Neural cell (in vitro differentiated cells): ENCODE data around the gene STRN3. TPM values are rescaled to one million over a fixed set of nuclear protein-coding genes. Genes with fewer than 3 reads are reported as not detected.

ENCODE experiments used
- H2AFZ ChIP-seq: fragments of 200-600, 300-800 bp; sonication (generic), shearing (Covaris generic); 2 replicates; pipeline ENCODE4 v1.6.0; 2014; ENCODE audit warnings: low read depth, mild to moderate bottlenecking, antibody characterized with exemption, low read length, moderate library complexity
- H3F3A ChIP-seq: fragments of 200-600 bp; shearing (Covaris generic); 2 replicates; pipeline ENCODE4 v1.6.1; 2016; ENCODE audit warnings: mild to moderate bottlenecking, moderate library complexity, mixed read lengths, antibody characterized with exemption, low read length; ENCODE audit not compliant: insufficient read depth, poor library complexity, severe bottlenecking
- H3K27ac ChIP-seq: fragments of 200-600, 300-800 bp; sonication (generic), shearing (Covaris generic); 2 replicates; pipeline ENCODE4 v1.5.1; 2014; ENCODE audit warnings: mild to moderate bottlenecking, low read length, moderate library complexity
- H3K27me3 ChIP-seq: fragments of 300-800, 200-600 bp; sonication (generic), shearing (Covaris generic); 2 replicates; pipeline ENCODE4 v1.6.0; 2014; ENCODE audit warnings: mild to moderate bottlenecking, low read depth, low read length, moderate library complexity; ENCODE audit not compliant: insufficient read depth
- H3K36me3 ChIP-seq: fragments of 300-800, 200-600 bp; sonication (generic), shearing (Covaris generic); 2 replicates; pipeline ENCODE4 v1.5.1; 2014; ENCODE audit warnings: mild to moderate bottlenecking, antibody characterized with exemption, low read length, moderate library complexity; ENCODE audit not compliant: insufficient read depth
- H3K4me2 ChIP-seq: fragments of 300-800, 200-600 bp; sonication (generic), shearing (Covaris generic); 2 replicates; pipeline ENCODE4 v1.6.0; 2014; ENCODE audit warnings: mild to moderate bottlenecking, low read length
- H3K4me3 ChIP-seq: fragments of 300-800, 200-600 bp; sonication (generic), shearing (Covaris generic); 2 replicates; pipeline ENCODE4 v1.5.1; 2014; ENCODE audit warnings: mild to moderate bottlenecking, low read length, moderate library complexity
- H3K79me2 ChIP-seq: fragments of 200-600 bp; shearing (Covaris generic); replicated peaks from 2 replicates; pipeline ENCODE4 v1.6.0; 2014; ENCODE audit warnings: mild to moderate bottlenecking, low read length, moderate library complexity; ENCODE audit not compliant: insufficient read depth
- H3K9ac ChIP-seq: fragments of 300-800, 200-600 bp; sonication (generic), shearing (Covaris generic); 2 replicates; pipeline ENCODE4 v1.6.1; 2016; ENCODE audit warnings: mild to moderate bottlenecking, low read length, mixed read lengths
- H3K9me2 ChIP-seq: fragments of 200-600 bp; shearing (Covaris generic); 2 replicates; pipeline ENCODE4 v1.6.1; 2016; ENCODE audit warnings: mild to moderate bottlenecking, low read length, mixed read lengths; ENCODE audit not compliant: insufficient read depth
- H3K9me3 ChIP-seq: fragments of 200-600, 300-800 bp; sonication (generic), shearing (Covaris generic); 2 replicates; pipeline ENCODE4 v1.6.1; 2016; ENCODE audit warnings: mild to moderate bottlenecking, mixed run types, low read length, moderate library complexity, mixed read lengths
- H4K20me1 ChIP-seq: fragments of 200-600 bp; shearing (Covaris generic); 2 replicates; pipeline ENCODE4 v1.6.1; 2016; ENCODE audit warnings: mild to moderate bottlenecking, mixed run types; ENCODE audit not compliant: insufficient read depth
- EP300 ChIP-seq: fragments of 450-650 bp; conservative IDR thresholded peaks from 2 replicates; pipeline ENCODE4 v1.6.1; 2014; ENCODE audit warnings: antibody characterized with exemption, mild to moderate bottlenecking, moderate library complexity; ENCODE audit not compliant: poor library complexity, severe bottlenecking
- EZH2 ChIP-seq: fragments of 200-600, 300-800 bp; shearing (Covaris generic), sonication (generic); IDR thresholded peaks from 2 replicates; pipeline ENCODE4 v1.6.1; 2014; ENCODE audit warnings: antibody characterized with exemption, low read length, borderline replicate concordance, mild to moderate bottlenecking; ENCODE audit not compliant: insufficient read depth, poor library complexity, severe bottlenecking
- MXI1 ChIP-seq: fragments of 450-650 bp; conservative IDR thresholded peaks from 2 replicates; pipeline ENCODE4 v1.6.1; 2014; ENCODE audit warnings: antibody characterized with exemption, mild to moderate bottlenecking; ENCODE audit not compliant: poor library complexity, severe bottlenecking
- POLR2AphosphoS5 ChIP-seq: IDR thresholded peaks from 2 replicates; pipeline ENCODE4 v1.6.1; 2012
- RAD21 ChIP-seq: fragments of 450-650 bp; conservative IDR thresholded peaks from 2 replicates; pipeline ENCODE4 v1.6.1; 2014; ENCODE audit warnings: antibody characterized with exemption, mild to moderate bottlenecking, moderate library complexity
- SMC3 ChIP-seq: fragments of 450-650 bp; conservative IDR thresholded peaks from 2 replicates; pipeline ENCODE4 v1.6.1; 2014; ENCODE audit warnings: antibody characterized with exemption, mild to moderate bottlenecking, moderate library complexity; ENCODE audit not compliant: poor library complexity
- TAF1 ChIP-seq: IDR thresholded peaks from 2 replicates; pipeline ENCODE4 v1.6.1; 2012; ENCODE audit warnings: low read depth
- polyA plus RNA-seq: library from polyadenylated mRNA; depleted of rRNA; stranded (reverse); fragments of >200 nt; gene quantifications from 2 replicates; pipeline ENCODE4 v1.2.3, GENCODE V29; 2014
- TF ChIP-seq, protein P1 (sequence below): fragments of 450-650 bp; IDR thresholded peaks from 2 replicates; pipeline ENCODE4 v1.5.1; 2014; ENCODE audit warnings: antibody characterized with exemption, mild to moderate bottlenecking, moderate library complexity; ENCODE audit not compliant: poor library complexity, severe bottlenecking
- TF ChIP-seq, protein P2 (sequence below): IDR thresholded peaks from 2 replicates; pipeline ENCODE4 v1.6.1; 2012; ENCODE audit warnings: borderline replicate concordance

The STRN3 gene
- polyA plus RNA-seq, 1 donor from 2014 or later: 60.1 TPM

DNA sequence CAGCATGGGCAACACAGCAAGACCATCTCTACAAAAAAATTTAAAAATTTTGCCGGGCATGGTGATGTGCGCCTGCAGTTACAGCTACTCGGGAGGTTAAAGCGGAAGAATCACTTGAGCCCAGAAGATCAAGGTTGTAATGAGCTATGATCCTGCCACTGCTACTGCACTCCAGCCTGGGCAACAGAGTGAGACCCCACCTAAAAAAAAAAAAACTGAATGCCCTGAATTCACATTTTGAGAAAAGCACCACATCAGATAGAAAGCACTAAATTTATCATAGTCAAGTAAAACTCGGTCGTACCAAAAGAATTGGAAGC, 24.9 kb downstream of the STRN3 start:
- H3K9ac ChIP-seq: no peak overlapping the region
- no peaks in the 10 kb centered on the region for H3K36me3 ChIP-seq
- H3K4me2 ChIP-seq: no peak overlapping the region
- H3K27ac ChIP-seq: no peak overlapping the region
- no peaks in the 10 kb centered on the region for H3K9me2 ChIP-seq
- H2AFZ ChIP-seq: no peak overlapping the region
- peaks cover 57% of the 10 kb centered on the region for H3K79me2 ChIP-seq
- peaks cover 5% of the 10 kb centered on the region for H3K9me3 ChIP-seq
- H3K4me3 ChIP-seq: no peak overlapping the region
- no peaks in the 10 kb centered on the region for H3F3A ChIP-seq
- TF ChIP-seq RAD21: no peak
- H3K27me3 ChIP-seq: no peaks in the 10 kb centered on the region
- no peaks in the 10 kb centered on the region for H4K20me1 ChIP-seq

DNA sequence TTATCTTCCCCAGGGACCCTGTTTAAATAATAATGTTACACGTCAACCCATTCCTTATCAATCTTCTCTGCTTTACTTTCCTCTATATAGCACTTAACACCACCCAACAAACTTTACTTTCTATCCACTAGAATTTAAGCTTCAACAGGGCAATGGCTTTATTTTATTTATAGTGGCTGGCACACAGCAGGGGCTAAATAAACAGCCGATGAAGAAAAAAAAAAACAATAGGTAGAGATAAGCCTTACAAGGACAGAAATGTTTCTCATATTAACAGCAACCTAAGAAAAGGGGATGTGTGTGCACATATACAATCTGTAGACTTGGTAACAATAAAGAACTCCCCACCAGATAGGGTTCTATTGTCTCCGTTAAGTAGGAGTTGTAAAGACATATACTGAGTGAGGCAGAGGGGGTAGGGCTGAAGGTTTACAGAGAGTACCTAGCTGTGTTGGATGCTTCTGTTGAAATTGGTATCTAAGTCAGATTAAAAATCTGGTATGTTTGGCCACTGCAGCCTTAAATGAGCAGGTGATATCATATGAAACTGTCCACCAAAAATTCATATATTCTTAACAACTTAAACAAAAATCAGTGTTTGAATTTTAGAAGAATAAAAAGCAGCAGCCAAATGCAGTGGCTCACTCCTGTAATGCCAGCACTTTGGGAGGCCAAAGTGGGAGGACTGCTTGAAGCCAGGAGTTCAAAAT, 25.4 kb downstream of the STRN3 start:
- H3K4me2 ChIP-seq: no peak overlapping the region
- no peak overlapping the region for H3K4me3 ChIP-seq
- peaks cover 5% of the 10 kb centered on the region for H3K9me3 ChIP-seq
- H3K9me2 ChIP-seq: no peaks in the 10 kb centered on the region
- H4K20me1 ChIP-seq: no peaks in the 10 kb centered on the region
- H3K27me3 ChIP-seq: no peaks in the 10 kb centered on the region
- H3K79me2 ChIP-seq: peaks cover 60% of the 10 kb centered on the region
- no peaks in the 10 kb centered on the region for H3K36me3 ChIP-seq
- no peak overlapping the region for H2AFZ ChIP-seq
- H3F3A ChIP-seq: no peaks in the 10 kb centered on the region
- no peak overlapping the region for H3K27ac ChIP-seq
- no peak for TF ChIP-seq EP300
- TF ChIP-seq POLR2AphosphoS5: no peak
- H3K9ac ChIP-seq: no peak overlapping the region

DNA sequence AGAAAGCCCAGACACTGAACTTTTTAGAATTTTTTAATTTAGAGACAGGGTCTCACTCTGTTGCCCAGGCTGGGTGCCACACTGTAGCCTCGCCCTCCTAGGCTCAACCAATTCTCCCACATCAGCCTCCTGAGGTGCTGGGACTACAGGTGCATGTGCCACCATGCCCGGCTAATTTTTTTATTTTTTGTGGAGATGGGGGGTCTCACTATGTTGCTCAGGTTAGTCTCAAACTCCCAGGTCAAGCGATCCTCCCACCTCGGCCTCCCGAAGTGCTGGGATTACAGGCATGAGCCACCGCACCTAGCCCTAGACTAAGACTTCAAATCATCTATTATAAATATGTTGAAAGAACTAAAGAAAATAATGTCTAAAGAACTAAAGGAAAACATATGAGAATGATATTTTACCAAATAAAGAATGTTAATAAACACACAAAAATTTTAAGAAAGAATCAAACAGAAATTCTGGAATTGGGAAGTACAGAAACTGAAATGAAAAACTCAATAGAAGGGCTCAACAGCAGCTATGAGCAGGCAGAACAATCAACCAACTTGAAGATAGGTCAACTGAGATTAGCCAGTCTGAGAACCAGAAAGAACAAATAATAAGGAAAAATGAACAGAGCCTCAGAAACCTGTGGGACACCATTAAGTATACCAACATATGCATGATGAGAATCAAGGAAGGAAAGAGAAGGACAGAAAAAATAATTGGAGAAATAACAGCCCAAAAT, 27.0 kb downstream of the STRN3 start:
- Histone ChIP-seq H3K27ac (no peak overlapping the region), H3K9ac (no peak overlapping the region), H3K4me3 (no peak overlapping the region), H3F3A (no peaks in the 10 kb centered on the region), H2AFZ (no peak overlapping the region), H3K9me3 (peaks cover 5% of the 10 kb centered on the region), H3K27me3 (no peaks in the 10 kb centered on the region), H3K79me2 (peaks cover 67% of the 10 kb centered on the region), H3K9me2 (no peaks in the 10 kb centered on the region), H3K4me2 (no peak overlapping the region), H4K20me1 (no peaks in the 10 kb centered on the region), H3K36me3 (no peaks in the 10 kb centered on the region)
- TF ChIP-seq POLR2AphosphoS5: no peak

DNA sequence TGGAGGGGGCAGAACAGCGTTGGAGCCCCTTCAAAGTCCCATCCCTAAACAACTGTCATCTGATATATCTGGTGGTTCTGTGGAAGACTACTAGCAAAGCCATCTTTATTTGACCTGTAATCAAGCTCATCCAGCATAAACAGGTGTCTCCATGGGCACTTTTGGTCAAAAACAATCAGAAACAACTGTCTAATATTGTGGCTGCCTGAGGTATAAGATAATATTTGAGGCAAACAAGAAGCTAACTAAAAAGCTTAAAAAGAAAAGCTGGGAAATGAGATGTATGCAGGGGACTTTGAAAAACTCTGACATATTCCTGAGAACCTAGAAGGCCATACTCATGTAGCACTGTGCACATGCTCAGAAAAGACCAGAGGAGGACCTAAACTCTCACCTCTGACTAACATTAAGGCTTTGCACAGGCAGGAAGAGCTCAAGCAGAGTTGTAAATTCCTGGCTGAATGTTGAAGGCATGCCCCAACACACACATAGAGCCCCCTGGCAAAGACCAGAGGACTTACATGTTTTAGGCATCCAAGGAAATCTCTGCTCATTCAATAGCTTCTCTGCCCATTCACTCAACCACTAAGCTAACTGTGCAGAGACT, 28.0 kb downstream of the STRN3 start:
- no peaks in the 10 kb centered on the region for H4K20me1 ChIP-seq

More for the DNA sequence above, 28.0 kb downstream of the STRN3 start:
- H3K4me2 ChIP-seq: no peak overlapping the region
- no peak for TF ChIP-seq MXI1
- no peak for TF ChIP-seq SMC3
- no peak for TF ChIP-seq RAD21
- TF ChIP-seq, protein P1, sequence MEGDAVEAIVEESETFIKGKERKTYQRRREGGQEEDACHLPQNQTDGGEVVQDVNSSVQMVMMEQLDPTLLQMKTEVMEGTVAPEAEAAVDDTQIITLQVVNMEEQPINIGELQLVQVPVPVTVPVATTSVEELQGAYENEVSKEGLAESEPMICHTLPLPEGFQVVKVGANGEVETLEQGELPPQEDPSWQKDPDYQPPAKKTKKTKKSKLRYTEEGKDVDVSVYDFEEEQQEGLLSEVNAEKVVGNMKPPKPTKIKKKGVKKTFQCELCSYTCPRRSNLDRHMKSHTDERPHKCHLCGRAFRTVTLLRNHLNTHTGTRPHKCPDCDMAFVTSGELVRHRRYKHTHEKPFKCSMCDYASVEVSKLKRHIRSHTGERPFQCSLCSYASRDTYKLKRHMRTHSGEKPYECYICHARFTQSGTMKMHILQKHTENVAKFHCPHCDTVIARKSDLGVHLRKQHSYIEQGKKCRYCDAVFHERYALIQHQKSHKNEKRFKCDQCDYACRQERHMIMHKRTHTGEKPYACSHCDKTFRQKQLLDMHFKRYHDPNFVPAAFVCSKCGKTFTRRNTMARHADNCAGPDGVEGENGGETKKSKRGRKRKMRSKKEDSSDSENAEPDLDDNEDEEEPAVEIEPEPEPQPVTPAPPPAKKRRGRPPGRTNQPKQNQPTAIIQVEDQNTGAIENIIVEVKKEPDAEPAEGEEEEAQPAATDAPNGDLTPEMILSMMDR: no peak
- TF ChIP-seq POLR2AphosphoS5: no peak
- no peak for TF ChIP-seq EZH2
- no peak for TF ChIP-seq TAF1
- TF ChIP-seq, protein P2, sequence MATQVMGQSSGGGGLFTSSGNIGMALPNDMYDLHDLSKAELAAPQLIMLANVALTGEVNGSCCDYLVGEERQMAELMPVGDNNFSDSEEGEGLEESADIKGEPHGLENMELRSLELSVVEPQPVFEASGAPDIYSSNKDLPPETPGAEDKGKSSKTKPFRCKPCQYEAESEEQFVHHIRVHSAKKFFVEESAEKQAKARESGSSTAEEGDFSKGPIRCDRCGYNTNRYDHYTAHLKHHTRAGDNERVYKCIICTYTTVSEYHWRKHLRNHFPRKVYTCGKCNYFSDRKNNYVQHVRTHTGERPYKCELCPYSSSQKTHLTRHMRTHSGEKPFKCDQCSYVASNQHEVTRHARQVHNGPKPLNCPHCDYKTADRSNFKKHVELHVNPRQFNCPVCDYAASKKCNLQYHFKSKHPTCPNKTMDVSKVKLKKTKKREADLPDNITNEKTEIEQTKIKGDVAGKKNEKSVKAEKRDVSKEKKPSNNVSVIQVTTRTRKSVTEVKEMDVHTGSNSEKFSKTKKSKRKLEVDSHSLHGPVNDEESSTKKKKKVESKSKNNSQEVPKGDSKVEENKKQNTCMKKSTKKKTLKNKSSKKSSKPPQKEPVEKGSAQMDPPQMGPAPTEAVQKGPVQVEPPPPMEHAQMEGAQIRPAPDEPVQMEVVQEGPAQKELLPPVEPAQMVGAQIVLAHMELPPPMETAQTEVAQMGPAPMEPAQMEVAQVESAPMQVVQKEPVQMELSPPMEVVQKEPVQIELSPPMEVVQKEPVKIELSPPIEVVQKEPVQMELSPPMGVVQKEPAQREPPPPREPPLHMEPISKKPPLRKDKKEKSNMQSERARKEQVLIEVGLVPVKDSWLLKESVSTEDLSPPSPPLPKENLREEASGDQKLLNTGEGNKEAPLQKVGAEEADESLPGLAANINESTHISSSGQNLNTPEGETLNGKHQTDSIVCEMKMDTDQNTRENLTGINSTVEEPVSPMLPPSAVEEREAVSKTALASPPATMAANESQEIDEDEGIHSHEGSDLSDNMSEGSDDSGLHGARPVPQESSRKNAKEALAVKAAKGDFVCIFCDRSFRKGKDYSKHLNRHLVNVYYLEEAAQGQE: no peak
- TF ChIP-seq EP300: no peak
- H3K79me2 ChIP-seq: peaks cover 75% of the 10 kb centered on the region
- H3K27me3 ChIP-seq: no peaks in the 10 kb centered on the region
- no peaks in the 10 kb centered on the region for H3K9me2 ChIP-seq
- H3F3A ChIP-seq: no peaks in the 10 kb centered on the region
- no peaks in the 10 kb centered on the region for H3K36me3 ChIP-seq
- no peak overlapping the region for H3K27ac ChIP-seq
- H3K4me3 ChIP-seq: no peak overlapping the region
- peaks cover 5% of the 10 kb centered on the region for H3K9me3 ChIP-seq
- H2AFZ ChIP-seq: no peak overlapping the region
- no peak overlapping the region for H3K9ac ChIP-seq
